Mesendoderm (in vitro differentiated cells): ENCODE results near the gene TMOD1.
A peak's percentile ranks its signal among the peaks of the same experiment; 100 is the strongest.

Experiments
- DNase-seq: peaks from one replicate; pipeline ENCODE4 v3.0.0; 2013
- H2AK5ac ChIP-seq: 2 replicates; pipeline ENCODE4 v1.6.1; 2013; ENCODE audit warnings: low read length, inconsistent platforms
- H2BK120ac ChIP-seq: 2 replicates; pipeline ENCODE4 v1.6.1; 2013; ENCODE audit warnings: low read depth, mild to moderate bottlenecking, low read length, moderate library complexity, mixed read lengths
- H2BK15ac ChIP-seq: replicated peaks from 2 replicates; pipeline ENCODE4 v1.6.1; 2013; ENCODE audit warnings: low read depth, mild to moderate bottlenecking, moderate library complexity
- H2BK5ac ChIP-seq: 2 replicates; pipeline ENCODE4 v1.6.1; 2013; ENCODE audit warnings: low read length, inconsistent platforms
- H3K18ac ChIP-seq: 2 replicates; pipeline ENCODE4 v1.6.1; 2013; ENCODE audit warnings: mild to moderate bottlenecking, low read length, mixed read lengths
- H3K23ac ChIP-seq: one replicate; pipeline ENCODE4 v1.6.1; 2013; ENCODE audit warnings: low read length
- H3K27ac ChIP-seq: 2 replicates; pipeline ENCODE4 v1.5.1; 2013; ENCODE audit warnings: low read depth, mild to moderate bottlenecking, inconsistent platforms, low read length, moderate library complexity
- H3K27me3 ChIP-seq: 2 replicates; pipeline ENCODE4 v1.6.1; 2013; ENCODE audit warnings: low read length, control low read depth, mild to moderate bottlenecking, inconsistent platforms; ENCODE audit not compliant: insufficient read depth, poor library complexity
- H3K36me3 ChIP-seq: 2 replicates; pipeline ENCODE4 v1.6.1; 2013; ENCODE audit warnings: low read length, inconsistent platforms; ENCODE audit not compliant: control insufficient read depth, insufficient read depth
- H3K4ac ChIP-seq: one replicate; pipeline ENCODE4 v1.6.1; 2013; ENCODE audit warnings: low read depth, mild to moderate bottlenecking, low read length, moderate library complexity
- H3K4me1 ChIP-seq: 2 replicates; pipeline ENCODE4 v1.6.1; 2013; ENCODE audit warnings: low read depth, low read length, inconsistent platforms; ENCODE audit not compliant: control insufficient read depth
- H3K4me2 ChIP-seq: 2 replicates; pipeline ENCODE4 v1.6.1; 2013; ENCODE audit warnings: low read length
- H3K4me3 ChIP-seq: 2 replicates; pipeline ENCODE4 v1.5.1; 2013; ENCODE audit warnings: mild to moderate bottlenecking, low read length
- H3K56ac ChIP-seq: one replicate; pipeline ENCODE4 v1.6.1; 2013; ENCODE audit warnings: low read length
- H3K79me1 ChIP-seq: 2 replicates; pipeline ENCODE4 v1.6.1; 2013; ENCODE audit warnings: low read length, inconsistent platforms
- H3K79me2 ChIP-seq: 2 replicates; pipeline ENCODE4 v1.6.1; 2013; ENCODE audit warnings: mild to moderate bottlenecking, low read length; ENCODE audit not compliant: control insufficient read depth, insufficient read depth
- H3K9ac ChIP-seq: 2 replicates; pipeline ENCODE4 v1.6.1; 2013; ENCODE audit warnings: low read length, inconsistent platforms
- H4K5ac ChIP-seq: one replicate; pipeline ENCODE4 v1.6.1; 2013; ENCODE audit warnings: low read length
- H4K8ac ChIP-seq: one replicate; pipeline ENCODE4 v1.6.1; 2013; ENCODE audit warnings: low read depth, mild to moderate bottlenecking, control low read depth, low read length, moderate library complexity
- WGBS: extraction: QIAGEN DNeasy Blood & Tissue Kit; methylation state at CpG from one replicate; pipeline ENCODE4 v1.1.7; 2013; ENCODE audit warnings: low lambda C conversion rate, missing lambda C conversion rate; ENCODE audit not compliant: insufficient coverage; ENCODE audit errors: extremely low coverage; 5-methylcytosine and 5-hydroxymethylcytosine counted together

TMOD1 gene

DNA sequence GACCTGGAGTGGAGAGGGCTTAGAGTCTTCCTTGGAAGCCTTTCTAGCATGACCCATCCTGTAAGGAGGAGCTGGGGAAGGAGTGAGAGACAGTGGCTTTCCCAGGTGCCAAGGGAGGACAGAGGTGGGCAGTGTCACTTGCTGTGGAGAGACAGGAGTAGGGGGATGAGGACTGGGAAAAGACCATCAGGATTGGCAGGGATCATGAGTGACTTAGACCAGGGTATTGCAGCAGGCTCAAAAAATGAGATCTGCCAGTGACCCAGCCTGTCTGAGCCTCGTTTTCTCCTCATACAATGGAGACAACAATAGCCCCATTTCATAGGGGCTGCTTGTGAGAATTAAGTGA is 2.4 kb downstream of the TMOD1 start:
- Histone ChIP-seq H3K79me1 (no peaks in the 10 kb centered on the region), H2AK5ac (peak overlapping the region; percentile 99), H3K9ac (peak overlapping the region; percentile 67), H3K4ac (no peak overlapping the region), H2BK15ac (no peak overlapping the region), H2BK5ac (peak overlapping the region; percentile 97), H3K27me3 (peaks cover 15% of the 10 kb centered on the region), H3K36me3 (no peaks in the 10 kb centered on the region), H3K56ac (peak overlapping the region; percentile 87), H3K4me1 (peaks cover 11% of the 10 kb centered on the region), H3K4me2 (peak overlapping the region; percentile 56), H3K79me2 (no peaks in the 10 kb centered on the region), H3K18ac (peak overlapping the region; percentile 1), H4K8ac (no peak overlapping the region), H4K5ac (no peak overlapping the region), H3K4me3 (no peak overlapping the region), H2BK120ac (no peak overlapping the region), H3K23ac (peak overlapping the region; percentile 83), H3K27ac (peak overlapping the region; percentile 72)
- DNase-seq: peak; percentile 5
- no CpG with 5 or more reads among the region's 1 CpG for WGBS

DNA sequence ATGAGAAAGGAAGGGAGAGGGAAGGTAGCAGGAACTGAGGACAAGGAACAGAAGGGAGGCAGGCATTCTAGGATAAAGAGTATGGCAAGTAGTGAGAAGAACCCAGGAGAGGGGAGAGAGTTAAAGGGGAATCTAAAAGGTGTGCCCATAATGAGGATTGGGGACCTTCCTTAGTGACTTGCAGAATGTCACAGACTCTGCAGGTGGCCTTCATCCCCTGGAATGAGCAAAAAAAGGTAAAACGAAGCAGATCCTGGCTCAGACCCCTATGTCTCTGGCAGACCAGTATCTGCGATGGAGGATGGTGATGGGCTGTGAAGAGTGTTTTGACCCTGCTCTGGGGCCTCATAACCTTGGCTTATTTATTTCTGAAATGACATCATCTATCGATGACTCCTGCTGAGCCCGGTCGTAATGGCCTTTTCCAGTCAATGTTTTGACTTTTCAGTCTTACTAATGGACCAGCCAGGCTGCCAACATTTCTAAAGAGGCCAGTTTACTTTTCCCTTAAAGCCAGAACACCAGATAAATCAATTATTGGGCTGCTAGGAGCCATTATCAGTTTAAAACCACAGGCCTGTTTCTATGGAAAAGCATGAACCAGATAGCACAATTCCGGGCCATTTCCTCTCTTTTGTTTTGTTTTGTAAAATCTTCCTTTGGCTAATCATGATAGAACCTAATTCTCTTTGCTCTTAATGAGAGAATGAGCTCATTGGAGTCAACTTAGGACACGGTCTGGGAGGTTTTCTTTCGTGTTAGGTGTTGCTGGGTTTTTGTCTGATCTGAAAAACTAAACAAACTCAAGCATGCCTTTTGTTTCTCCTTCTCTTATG is 3.1 kb downstream of the TMOD1 start:
- Histone ChIP-seq H3K4me1 (peaks cover 11% of the 10 kb centered on the region), H3K36me3 (no peaks in the 10 kb centered on the region), H3K27me3 (peaks cover 15% of the 10 kb centered on the region), H2BK15ac (no peak overlapping the region), H3K27ac (peak overlapping the region; percentile 72), H3K4me3 (no peak overlapping the region), H3K18ac (no peak overlapping the region), H4K5ac (no peak overlapping the region), H3K79me1 (no peaks in the 10 kb centered on the region), H4K8ac (no peak overlapping the region), H2BK120ac (no peak overlapping the region), H3K79me2 (no peaks in the 10 kb centered on the region), H3K4ac (no peak overlapping the region), H3K23ac (peak overlapping the region; percentile 15), H3K56ac (peak overlapping the region; percentile 87), H2BK5ac (peak overlapping the region; percentile 69), H2AK5ac (no peak overlapping the region), H3K4me2 (no peak overlapping the region), H3K9ac (peak overlapping the region; percentile 67)
- no CpG with 5 or more reads among the region's 8 CpGs for WGBS
- DNase-seq: peak; percentile 70

DNA sequence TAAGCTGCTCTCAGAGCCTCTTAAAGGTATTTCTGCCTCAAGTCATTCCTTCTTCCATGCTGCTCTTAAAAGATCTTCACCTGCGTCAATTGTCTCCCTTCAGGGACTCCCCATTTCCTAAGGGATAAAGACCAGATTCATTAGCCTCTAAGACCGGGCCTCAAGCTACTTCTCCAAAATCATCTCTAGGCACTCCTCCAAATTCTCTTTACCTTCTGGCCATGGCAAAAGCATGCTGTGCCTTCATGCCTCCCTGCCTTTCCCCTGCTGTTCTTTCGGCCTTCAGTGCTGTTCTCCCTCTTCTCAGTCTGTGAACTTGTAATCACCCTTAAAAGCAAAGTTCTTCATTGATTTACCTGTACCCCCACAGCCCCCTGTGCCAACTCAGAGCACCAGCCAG is 4.4 kb downstream of the TMOD1 start:
- Histone ChIP-seq H3K79me1 (no peaks in the 10 kb centered on the region), H3K18ac (no peak overlapping the region), H3K36me3 (no peaks in the 10 kb centered on the region), H3K9ac (no peak overlapping the region), H3K27me3 (peaks cover 11% of the 10 kb centered on the region), H3K4me2 (no peak overlapping the region), H2BK120ac (no peak overlapping the region), H4K5ac (no peak overlapping the region), H3K56ac (peak overlapping the region; percentile 2), H3K4ac (no peak overlapping the region), H3K23ac (no peak overlapping the region), H4K8ac (no peak overlapping the region), H3K79me2 (no peaks in the 10 kb centered on the region), H3K4me1 (peaks cover 11% of the 10 kb centered on the region), H2BK5ac (no peak overlapping the region), H3K4me3 (no peak overlapping the region), H2BK15ac (no peak overlapping the region), H2AK5ac (no peak overlapping the region), H3K27ac (no peak overlapping the region)
- DNase-seq: no peak
- no CpG with 5 or more reads among the region's 3 CpGs for WGBS

DNA sequence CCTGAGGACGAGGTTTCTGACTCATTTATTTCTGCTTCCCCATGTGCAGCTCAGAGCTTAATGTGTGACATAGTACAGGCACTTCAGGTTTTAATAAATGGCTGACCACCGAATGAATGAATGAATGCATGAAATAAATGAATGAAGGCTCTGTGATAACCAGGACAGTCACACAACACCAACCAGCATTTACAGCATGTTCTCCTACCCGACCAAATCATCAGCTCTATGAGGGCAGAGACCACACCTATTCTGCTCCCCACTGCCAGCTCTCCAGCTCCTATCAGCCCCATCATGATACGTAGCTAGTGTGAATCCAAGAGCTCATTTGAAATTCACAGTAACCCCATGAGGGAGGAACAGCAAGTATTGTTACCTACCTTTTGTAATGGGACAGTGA is 4.8 kb downstream of the TMOD1 start:
- Histone ChIP-seq H2AK5ac (no peak overlapping the region), H2BK15ac (no peak overlapping the region), H3K18ac (no peak overlapping the region), H3K56ac (no peak overlapping the region), H3K27ac (no peak overlapping the region), H4K8ac (no peak overlapping the region), H2BK120ac (no peak overlapping the region), H2BK5ac (no peak overlapping the region), H3K23ac (no peak overlapping the region), H3K9ac (no peak overlapping the region), H3K79me1 (no peaks in the 10 kb centered on the region), H3K79me2 (no peaks in the 10 kb centered on the region), H3K4ac (no peak overlapping the region), H3K4me2 (no peak overlapping the region), H3K4me3 (no peak overlapping the region), H3K36me3 (no peaks in the 10 kb centered on the region), H3K27me3 (peaks cover 11% of the 10 kb centered on the region), H3K4me1 (peaks cover 11% of the 10 kb centered on the region), H4K5ac (no peak overlapping the region)
- peak; percentile 26 for DNase-seq
- WGBS: no CpG with 5 or more reads among the region's 4 CpGs

DNA sequence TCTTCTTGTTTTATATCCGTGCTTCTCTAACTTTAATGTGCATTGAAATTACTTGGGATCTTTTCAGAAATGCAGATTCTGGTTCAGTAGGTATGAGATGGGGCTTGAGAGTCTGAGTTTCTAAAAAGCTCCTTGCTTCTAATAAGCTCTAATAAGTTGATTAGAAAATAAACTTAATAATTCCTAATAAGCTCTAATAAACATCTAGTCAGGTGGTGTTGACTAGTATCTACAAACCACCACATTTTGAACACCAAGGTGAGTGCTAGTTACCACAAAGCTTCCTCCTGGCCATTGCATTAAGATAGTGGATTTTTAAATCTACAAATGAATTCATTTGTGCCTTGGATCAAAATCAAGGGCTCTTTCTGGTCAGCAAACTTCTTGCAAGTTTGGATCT is 5.3 kb downstream of the TMOD1 start:
- Histone ChIP-seq H3K4me1 (peaks cover 11% of the 10 kb centered on the region), H3K9ac (no peak overlapping the region), H2AK5ac (no peak overlapping the region), H3K4me2 (no peak overlapping the region), H4K8ac (no peak overlapping the region), H3K79me1 (no peaks in the 10 kb centered on the region), H4K5ac (no peak overlapping the region), H3K79me2 (no peaks in the 10 kb centered on the region), H3K23ac (no peak overlapping the region), H3K27ac (no peak overlapping the region), H3K4me3 (no peak overlapping the region), H3K18ac (no peak overlapping the region), H3K36me3 (no peaks in the 10 kb centered on the region), H3K27me3 (peaks cover 11% of the 10 kb centered on the region), H3K4ac (no peak overlapping the region), H2BK120ac (no peak overlapping the region), H3K56ac (no peak overlapping the region), H2BK5ac (no peak overlapping the region), H2BK15ac (no peak overlapping the region)
- no peak for DNase-seq
- no CpG with 5 or more reads among the region's 1 CpG for WGBS
